ENCODE data around the gene CAPZB. TPM values are rescaled to one million over a fixed set of nuclear protein-coding genes. Genes with fewer than 3 reads are reported as not detected.

The CAPZB gene
- polyA plus RNA-seq, 3 donors: 229 to 280 (median 234) TPM

GRCh38 chr1:19481826-19482398, 3.4 kb downstream of the CAPZB start:
- DNase-seq (ENCODE audit: extremely low read depth in 1 of 11, low read depth in 9 of 11, low spot score in 4 of 11): no peak

- DNase-seq (ENCODE audit: extremely low read depth in 1 of 11, low read depth in 9 of 11, low spot score in 4 of 11): no peak
Measured at GRCh38 chr1:19480282-19480681, 5.1 kb downstream of the CAPZB start.

GRCh38 chr1:19479351-19480120, 5.8 kb downstream of the CAPZB start:
- DNase-seq (ENCODE audit: extremely low read depth in 1 of 11, low read depth in 9 of 11, low spot score in 4 of 11): no peak

GRCh38 chr1:19478322-19478721, 7.0 kb downstream of the CAPZB start:
- DNase-seq (ENCODE audit: extremely low read depth in 1 of 11, low read depth in 9 of 11, low spot score in 4 of 11): no peak

- DNase-seq (ENCODE audit: extremely low read depth in 1 of 11, low read depth in 9 of 11, low spot score in 4 of 11): no peak
Measured at GRCh38 chr1:19477284-19478249, 7.8 kb downstream of the CAPZB start.

- DNase-seq (ENCODE audit: extremely low read depth in 1 of 11, low read depth in 9 of 11, low spot score in 4 of 11): no peak
Measured at GRCh38 chr1:19476450-19477190, 8.7 kb downstream of the CAPZB start.

- no peak for DNase-seq (ENCODE audit: extremely low read depth in 1 of 11, low read depth in 9 of 11, low spot score in 4 of 11)
Measured at GRCh38 chr1:19475296-19475695, 10.0 kb downstream of the CAPZB start.

GRCh38 chr1:19472174-19472573, 13.2 kb downstream of the CAPZB start:
- no peak for DNase-seq (ENCODE audit: extremely low read depth in 1 of 11, low read depth in 9 of 11, low spot score in 4 of 11)

GRCh38 chr1:19469004-19469403, 16.3 kb downstream of the CAPZB start:
- no peak for DNase-seq (ENCODE audit: extremely low read depth in 1 of 11, low read depth in 9 of 11, low spot score in 4 of 11)

- DNase-seq (ENCODE audit: extremely low read depth in 1 of 11, low read depth in 9 of 11, low spot score in 4 of 11): no peak
Measured at GRCh38 chr1:19468397-19468956, 16.9 kb downstream of the CAPZB start.

GRCh38 chr1:19467199-19468187, 17.8 kb downstream of the CAPZB start:
- DNase-seq (ENCODE audit: extremely low read depth in 1 of 11, low read depth in 9 of 11, low spot score in 4 of 11): no peak

- no peak for DNase-seq (ENCODE audit: extremely low read depth in 1 of 11, low read depth in 9 of 11, low spot score in 4 of 11)
Measured at GRCh38 chr1:19466112-19466561, 19.2 kb downstream of the CAPZB start.

GRCh38 chr1:19465650-19466049, 19.7 kb downstream of the CAPZB start:
- DNase-seq (ENCODE audit: extremely low read depth in 1 of 11, low read depth in 9 of 11, low spot score in 4 of 11): no peak

- DNase-seq (ENCODE audit: extremely low read depth in 1 of 11, low read depth in 9 of 11, low spot score in 4 of 11): no peak
Measured at GRCh38 chr1:19465123-19465522, 20.2 kb downstream of the CAPZB start.

GRCh38 chr1:19464696-19465095, 20.6 kb downstream of the CAPZB start:
- no peak for DNase-seq (ENCODE audit: extremely low read depth in 1 of 11, low read depth in 9 of 11, low spot score in 4 of 11)

- DNase-seq (ENCODE audit: extremely low read depth in 1 of 11, low read depth in 9 of 11, low spot score in 4 of 11): no peak
Measured at GRCh38 chr1:19463504-19463803, 21.9 kb downstream of the CAPZB start.

- DNase-seq (ENCODE audit: extremely low read depth in 1 of 11, low read depth in 9 of 11, low spot score in 4 of 11): no peak
Measured at GRCh38 chr1:19462781-19463503, 22.4 kb downstream of the CAPZB start.
